Stimulated activated CD4-positive, alpha-beta T cell treated with anti-CD3 and anti-CD28 coated beads, Interleukin-12 subunit alpha, Interleukin-12 subunit beta, amount 100 ng/mL, for 48 hours (primary cell): ENCODE measurements around the gene CLTCL1.

ENCODE experiments used
- DNase-seq, 3 donors: peaks; one replicate each; pipeline ENCODE4 v3.0.0-alpha.2; 2020; ENCODE audit warnings: low read depth in 2 of 3, low spot score in 1 of 3

CLTCL1 gene

DNA sequence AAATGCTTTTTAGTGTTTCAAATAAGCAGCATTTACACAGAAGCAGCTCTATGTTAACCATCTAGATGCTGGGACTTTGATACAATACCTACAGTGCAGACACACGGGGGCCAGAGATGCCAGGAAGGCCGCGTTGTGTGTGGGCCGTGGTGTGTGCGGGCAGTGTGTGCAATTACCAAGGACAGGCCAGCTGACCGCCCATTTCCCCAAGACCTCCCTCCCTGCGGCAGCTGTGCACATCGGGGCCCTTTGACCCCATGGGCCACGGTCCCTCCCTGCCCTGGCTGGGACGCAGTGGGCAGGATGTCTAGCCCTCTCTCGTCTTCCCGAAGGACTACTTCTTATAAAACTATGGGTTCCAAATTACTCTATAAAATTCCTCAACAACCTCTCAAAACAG is 38.4 kb downstream of the CLTCL1 start:
- DNase-seq: no peak

DNA sequence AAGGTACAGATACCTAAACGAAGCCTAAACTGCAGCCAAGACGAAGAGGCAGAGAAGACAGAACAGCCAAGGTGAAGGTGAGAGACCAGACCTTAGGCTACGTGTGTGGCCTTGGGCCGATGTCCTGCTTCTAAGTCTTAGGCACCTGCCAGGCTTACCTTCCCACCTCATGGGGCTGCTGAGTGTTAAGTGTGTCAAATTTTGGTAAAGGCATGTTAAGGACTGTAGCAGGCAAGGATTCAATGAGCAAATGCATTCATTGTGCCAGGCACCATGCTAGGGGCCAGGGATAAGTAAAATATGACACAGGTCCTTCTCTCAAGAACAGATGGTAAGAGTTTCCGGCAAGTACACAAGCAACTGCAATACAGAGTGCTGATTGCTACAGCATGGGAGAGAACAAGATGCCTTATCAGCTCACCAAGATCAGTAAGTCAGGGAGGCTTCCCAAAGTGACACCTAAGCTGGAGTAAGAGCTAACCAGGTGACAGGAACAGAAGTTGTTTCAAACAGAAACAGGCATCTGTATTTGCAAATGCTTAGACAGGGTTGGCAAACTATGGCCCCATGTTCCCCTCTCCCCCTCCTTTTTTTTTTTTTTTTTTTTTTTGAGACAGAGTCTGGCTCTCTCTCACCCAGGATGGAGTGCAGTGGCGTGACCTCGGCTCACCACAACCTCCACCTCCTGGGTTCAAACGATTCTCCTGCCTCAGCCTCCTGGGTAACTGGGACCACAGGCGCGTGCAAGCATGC is 46.7 kb downstream of the CLTCL1 start:
- DNase-seq: no peak

- no peak for DNase-seq
Observed at GRCh38 chr22:19242699-19243098, 48.8 kb downstream of the CLTCL1 start.

DNA sequence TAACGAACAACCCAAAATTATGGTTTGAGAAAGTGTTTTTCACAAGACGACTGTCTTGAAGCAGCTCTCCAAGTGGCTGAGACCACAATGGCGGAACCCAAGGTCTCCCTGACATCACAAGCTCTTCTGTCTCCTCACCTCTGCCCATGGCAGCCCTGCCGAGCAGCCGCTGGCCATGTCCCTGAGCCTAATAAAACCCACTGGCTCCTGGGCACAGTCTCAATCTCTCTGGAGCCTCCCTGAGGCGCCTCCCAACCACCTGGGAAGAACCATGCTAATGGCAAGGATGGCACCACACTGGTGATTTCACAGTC is 50.0 kb downstream of the CLTCL1 start:
- DNase-seq: no peak

GRCh38 chr22:19240813-19241592 is 50.5 kb downstream of the CLTCL1 start:
- no peak for DNase-seq

- DNase-seq: no peak
Observed at GRCh38 chr22:19239464-19239863, 52.1 kb downstream of the CLTCL1 start.

DNA sequence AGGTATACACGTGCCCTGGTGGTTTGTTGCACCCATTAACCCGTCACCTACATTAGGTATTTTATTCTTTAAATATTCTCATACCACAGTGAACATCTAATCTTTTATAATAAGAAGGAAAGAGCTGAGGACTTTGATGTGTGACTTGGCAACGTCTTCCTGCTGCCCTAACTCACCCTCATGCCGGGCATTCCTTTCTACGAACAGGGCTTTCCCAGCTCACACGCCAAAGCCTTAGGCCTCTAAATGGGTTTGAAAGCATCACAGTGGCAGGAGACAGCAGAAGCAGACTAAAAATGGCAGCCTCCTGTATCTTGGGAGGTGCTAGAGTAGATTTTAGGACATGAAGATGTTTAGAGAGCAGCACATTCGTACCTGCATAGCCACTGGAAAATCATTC is 52.6 kb downstream of the CLTCL1 start:
- DNase-seq: no peak

DNA sequence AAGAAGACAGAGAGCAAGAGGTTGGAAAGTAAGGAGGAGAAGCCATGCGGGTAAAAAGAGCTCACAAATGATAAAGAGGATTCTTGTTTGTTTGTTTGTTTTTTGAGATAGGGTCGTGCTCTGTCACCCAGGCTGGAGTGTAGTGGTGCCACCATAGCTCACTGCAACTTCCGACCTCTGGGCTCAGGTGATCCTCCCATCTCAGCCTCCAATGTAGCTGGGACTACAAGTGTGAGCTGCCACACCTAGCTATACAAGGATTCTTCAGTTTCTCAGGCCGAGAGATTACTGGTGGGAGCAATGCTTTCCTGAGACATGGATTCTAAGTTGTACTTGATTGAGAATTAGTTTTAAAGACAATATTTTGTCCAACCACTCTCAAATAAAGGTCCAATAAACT is 55.6 kb downstream of the CLTCL1 start:
- no peak for DNase-seq

DNA sequence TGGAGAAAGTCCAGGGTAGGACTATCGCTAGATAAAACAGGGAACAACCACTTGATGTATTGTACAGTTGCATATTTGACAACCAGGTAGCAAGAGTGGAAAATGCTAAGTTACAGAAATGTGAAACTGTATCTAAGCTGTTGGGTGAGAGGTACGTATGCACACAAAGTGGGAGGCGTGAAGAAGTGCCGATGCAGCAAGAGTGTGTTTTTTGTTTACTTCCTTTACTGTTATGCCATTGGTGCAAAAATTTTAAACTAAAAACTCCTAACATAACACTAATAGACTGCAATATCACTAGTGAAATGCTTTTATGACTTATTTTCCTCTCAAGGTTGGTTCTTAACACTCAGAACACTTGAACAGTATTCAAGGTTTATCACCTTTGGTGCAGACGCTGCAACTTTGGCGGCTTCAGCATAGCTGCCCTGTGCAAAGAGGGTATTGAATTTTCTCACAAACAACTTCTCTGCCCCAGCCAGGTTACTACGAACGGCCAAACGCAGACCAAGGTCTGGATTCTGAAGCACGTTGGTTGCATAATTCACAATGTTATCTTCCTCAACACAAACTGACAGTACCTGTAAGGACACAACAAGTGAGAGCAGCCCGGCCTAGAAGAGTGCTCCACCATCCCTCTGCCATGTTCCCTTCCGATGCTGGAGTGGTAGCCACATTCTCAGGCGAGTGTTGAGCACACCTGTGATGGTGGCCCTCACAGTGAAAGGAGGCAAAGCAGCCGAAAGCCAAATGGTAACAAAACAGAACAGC is 57.2 kb downstream of the CLTCL1 start:
- no peak for DNase-seq

GRCh38 chr22:19233189-19233661 is 58.3 kb downstream of the CLTCL1 start:
- no peak for DNase-seq

DNA sequence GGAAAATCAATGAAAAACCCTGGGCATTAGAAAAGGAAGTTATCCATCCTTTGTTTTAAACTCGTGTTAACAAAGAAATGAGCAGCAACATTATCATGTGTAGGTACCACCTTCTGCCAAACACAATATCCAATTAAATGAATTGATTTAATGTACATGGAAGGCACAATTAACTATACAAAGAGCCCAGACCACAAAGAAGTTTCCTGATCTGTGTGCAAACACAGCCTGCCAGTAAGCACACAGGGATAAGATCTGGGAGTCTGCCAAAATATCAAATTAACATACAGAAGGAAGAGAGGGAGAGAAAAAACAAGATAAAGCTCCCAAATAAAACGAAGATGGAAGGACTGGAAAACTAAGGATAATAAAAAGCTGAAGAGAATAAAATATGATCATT is 58.9 kb downstream of the CLTCL1 start:
- no peak for DNase-seq

- no peak for DNase-seq
Observed at GRCh38 chr22:19231986-19232385, 59.5 kb downstream of the CLTCL1 start.

- no peak for DNase-seq
Observed at GRCh38 chr22:19229600-19229999, 61.9 kb downstream of the CLTCL1 start.

GRCh38 chr22:19228179-19228578 is 63.3 kb downstream of the CLTCL1 start:
- no peak for DNase-seq

DNA sequence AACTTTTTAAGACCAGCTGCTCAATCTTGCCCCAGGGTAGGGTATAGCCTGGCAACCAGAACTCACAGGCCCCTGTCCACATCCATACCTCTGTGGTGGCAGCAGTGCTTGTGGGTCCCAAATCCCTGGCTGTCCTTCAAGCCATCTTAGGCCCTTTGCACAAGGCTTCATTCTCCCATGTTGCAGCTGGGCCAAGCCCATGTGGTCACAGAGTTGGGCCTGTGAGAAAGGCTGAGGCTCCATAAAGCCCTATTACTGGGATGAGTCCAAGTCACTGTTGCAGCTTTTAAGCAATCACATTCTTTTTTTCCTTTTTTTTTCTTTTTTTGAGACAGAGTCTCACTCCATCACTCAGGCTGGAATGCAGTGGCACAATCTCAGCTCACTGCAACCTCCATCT is 65.1 kb downstream of the CLTCL1 start:
- DNase-seq: no peak

DNA sequence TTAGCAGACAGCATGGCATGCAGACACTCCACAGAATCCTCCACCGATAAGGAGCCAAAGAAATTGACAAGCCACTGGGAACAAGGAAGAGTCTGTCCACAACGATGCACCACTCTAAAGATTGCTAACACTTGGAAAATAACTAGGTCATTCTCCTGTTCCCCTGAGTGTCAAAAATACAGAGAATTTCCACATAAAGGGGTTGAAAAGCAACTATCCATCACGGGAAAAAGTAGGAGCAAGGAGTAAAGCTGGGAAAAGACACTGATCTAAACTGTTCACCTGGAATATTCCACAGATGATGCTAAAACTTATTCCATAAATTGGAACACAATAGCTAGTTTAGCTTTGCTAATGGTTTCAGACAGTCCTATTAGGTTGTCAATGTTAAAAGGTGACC is 66.0 kb downstream of the CLTCL1 start:
- DNase-seq: no peak

DNA sequence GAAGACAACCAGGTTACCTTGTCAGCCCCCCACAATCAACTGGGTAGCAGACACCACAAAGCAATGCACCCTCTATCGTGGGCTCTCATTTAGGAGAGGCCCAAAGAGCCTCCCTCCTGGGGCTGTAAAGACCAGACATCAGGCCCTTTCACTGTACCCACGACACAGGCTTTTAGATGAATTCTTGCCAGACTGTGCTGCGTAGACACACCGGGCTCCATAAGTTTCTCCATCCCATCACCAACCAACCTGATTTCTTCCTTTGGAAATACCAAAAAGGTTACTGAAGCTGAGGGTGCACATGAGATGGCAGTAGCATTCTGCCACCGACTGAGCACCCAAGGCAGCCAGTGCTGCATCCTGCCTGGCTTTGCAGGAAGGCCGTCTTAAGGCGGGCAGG is 66.5 kb downstream of the CLTCL1 start:
- DNase-seq: no peak

DNA sequence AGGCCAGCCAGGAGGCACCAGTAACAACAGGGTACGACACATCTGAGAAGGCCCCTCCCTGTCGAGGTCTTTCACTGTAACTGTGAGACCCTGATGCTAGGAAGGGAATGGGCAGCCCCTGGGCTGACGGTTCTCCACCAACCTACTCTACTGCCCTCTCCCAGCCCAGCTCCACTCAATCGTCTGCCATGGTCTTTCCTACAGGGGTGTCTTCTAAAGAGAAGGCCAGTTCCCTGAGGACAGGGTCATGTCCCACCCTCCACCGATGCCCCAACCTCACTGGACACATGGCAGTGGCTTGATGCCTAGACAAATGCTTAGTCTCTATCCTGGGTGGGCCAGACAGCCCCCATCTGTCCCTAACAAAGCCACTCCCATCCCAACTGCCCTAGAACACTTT is 67.0 kb downstream of the CLTCL1 start:
- DNase-seq: no peak

DNA sequence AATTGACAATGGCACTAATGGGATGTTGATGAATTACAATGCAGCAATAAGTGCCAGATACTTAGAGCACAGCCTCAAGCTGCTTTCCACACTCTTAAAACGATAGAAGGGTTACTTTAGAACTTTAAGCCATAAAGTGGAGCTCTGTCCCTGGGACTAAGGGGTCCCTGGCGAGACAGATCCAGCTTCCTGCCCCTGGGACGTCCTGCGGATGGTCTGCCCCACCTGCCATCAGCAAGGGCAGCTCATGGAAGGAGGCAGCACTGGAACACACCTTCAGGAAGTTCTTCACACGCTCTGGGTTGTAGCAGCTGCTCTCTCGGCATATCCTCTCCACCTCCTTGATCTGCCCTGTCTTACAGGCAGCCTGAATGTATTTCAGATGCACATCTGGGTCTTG is 67.9 kb downstream of the CLTCL1 start:
- DNase-seq: no peak

GRCh38 chr22:19223110-19223509 is 68.4 kb downstream of the CLTCL1 start:
- DNase-seq: no peak

DNA sequence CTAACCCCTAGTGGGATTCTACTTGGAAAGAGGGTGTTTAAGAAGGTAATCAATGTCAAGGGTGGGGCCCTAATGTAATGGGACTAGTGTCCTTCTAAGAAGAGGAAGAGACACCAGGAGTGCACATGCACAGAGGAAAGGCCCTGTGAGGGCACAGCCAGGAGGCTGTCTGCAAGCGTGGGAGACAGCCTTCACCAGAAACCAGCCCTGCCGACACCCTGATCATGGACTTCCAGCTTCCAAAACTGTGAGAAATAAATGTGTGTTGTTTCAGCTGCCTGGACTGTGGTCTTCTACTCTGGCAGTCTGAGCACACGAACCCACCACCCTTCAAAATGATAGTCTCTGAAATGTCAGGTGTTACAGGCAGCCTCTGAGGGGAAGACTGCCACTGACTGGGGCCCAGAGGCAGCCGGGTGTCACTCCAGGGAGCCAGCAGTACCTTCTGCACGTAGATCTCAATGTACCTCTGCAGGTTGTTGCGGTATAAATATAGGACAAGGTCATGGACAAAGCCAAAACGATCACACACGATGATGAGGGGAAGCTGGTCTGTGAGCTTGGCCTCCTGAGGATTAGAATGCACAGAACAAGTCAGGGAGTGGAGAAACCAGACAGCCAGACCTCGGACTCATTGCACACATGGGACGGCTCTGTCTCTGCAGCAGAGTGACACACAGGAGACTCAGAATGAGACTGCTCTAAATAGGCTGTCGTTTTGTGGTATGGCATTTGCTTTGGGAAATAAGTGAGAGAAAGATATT is 69.1 kb downstream of the CLTCL1 start:
- no peak for DNase-seq
